CD4-positive, alpha-beta T cell treated with Interferon alpha-2 for 1 hour (primary cell): Measurements from ENCODE around the gene D2HGDH.
A peak's percentile ranks its signal among the peaks of the same experiment; 100 is the strongest.
"Not testable (repeated sequence)": the region's sequence is repeated elsewhere in the genome, so short reads cannot be mapped to it uniquely, and the experiment has no call there.

ENCODE experiments used
- DNase-seq, 2 donors: peaks; one replicate each; pipeline ENCODE4 v3.0.0-alpha.2; 2020 to 2022

Gene D2HGDH

GRCh38 chr2:241751152-241751551, 16.7 kb downstream of the D2HGDH start:
- DNase-seq = no peak

GRCh38 chr2:241751776-241752175, 17.3 kb downstream of the D2HGDH start:
- no peak for DNase-seq

GRCh38 chr2:241752253-241752652, 17.8 kb downstream of the D2HGDH start:
- no peak for DNase-seq

DNA sequence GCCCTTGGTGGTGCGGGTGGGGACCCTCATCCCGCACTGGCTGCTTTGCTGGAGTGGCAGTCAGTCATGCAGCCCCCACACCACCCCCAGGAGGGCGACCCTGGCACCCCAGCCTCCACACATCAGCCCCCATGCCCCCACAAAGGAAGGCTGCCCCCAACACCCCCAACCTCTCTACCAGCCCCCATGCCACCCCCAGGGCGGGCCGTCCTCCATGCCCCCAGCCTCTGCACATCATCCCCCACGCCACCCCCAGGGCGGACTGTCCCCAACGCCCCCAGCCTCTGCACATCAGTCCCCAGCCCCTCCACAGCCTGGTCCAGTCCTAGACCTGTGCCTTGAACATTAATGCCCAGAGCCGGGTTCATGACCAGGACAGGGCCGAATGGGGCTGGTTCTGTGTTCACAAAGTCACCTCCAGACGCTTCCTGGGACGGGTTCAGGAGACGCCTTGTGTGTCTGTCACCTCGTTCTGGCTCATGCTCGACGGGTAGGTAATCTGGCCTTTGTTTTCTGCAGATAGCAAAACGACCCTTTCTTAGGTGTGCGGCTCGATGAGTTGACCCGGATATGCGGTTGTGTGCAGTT, 18.4 kb downstream of the D2HGDH start:
- no peak for DNase-seq

DNA sequence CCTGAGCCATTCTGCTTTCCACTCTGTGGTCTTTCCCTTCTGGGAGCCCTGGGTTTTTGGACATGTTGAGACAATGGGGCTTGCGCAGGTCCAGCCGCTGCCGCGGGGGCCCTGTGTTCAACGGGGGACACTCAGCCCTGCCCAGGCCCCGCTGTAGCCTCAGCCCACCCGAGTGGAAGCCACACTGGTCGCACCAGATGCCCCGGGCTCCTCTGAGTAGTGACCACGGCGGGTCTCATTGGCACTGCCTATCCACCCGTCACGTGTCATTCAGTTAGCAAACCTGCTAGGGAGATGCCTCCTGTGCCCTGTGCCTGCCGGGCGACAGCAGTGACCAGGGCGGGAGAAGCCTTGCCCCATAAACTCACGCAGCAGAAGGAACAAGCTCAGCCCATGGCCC, 19.1 kb downstream of the D2HGDH start:
- no peak for DNase-seq

DNA sequence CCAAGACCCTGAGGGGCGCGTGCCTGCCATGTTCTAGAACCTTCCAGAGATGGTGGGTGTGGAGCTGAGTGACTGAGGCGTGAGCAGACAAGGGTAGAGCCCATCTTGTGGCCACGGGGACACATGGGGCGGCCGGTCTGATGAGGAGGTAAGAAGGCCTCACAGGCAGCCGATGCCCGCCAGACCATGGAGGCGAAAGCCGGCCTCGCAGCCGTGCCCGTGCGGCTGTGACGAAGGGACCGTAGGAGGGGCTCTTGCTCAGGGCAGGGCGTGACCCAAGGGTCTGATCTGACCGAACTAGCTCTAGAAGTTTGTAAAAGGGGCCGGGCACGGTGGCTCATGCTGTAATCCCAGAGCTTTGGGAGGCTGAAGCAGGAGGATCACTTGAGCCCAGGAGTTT, 19.6 kb downstream of the D2HGDH start:
- DNase-seq = no peak

- no peak for DNase-seq
Measured at GRCh38 chr2:241755166-241755565, 20.7 kb downstream of the D2HGDH start.

DNA sequence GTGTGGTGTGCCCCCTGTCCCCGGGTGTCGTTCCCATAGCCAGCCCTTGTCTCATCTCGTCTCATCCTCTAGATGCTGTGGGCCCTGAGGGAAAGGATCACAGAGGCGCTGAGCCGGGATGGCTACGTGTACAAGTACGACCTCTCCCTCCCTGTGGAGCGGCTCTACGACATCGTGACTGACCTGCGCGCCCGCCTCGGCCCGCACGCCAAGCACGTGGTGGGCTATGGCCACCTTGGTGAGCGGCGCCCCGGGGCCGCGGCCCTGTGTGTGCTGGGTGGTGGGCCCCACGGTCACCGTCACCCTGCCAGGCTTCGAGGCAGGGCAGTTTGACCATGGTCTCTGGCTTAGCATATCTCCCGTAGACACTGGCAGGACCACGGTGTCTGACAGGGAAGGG, 21.3 kb downstream of the D2HGDH start:
- no peak for DNase-seq

DNA sequence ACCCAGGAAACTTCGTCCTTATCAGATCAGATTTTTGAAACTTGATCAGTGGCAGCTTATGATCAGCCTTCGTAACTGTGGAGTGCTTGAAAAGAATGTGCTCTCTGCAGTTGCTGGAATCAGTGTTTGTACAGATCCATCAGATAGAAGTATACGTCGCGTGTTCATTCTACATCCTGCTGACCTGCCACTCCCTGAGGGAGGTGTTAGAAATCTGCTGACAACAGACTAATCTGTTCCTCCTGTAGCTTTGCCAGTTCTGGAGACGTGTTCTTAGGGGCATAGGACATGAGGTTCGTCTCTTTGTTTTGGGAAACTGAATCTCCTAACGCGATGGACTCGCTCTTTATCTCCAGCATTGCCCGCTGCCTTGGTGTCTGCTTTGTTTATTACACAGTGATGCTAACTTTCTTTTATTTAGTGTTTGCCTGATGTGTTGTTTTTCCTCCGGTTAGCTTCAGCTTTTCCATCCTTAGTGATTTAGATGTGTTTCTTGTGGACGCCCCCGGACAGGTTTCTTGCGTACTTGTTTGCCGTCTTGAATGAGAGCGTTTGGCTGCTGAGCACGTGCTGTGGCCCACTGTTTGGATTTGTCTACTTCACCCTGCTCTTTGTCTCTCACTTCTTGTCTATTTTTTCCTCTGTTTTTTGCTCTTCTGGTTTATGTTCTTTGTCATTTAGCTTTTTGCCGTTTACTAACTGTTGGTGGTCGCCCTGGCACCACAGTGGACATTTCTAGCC, 24.8 kb downstream of the D2HGDH start:
- DNase-seq = no peak

DNA sequence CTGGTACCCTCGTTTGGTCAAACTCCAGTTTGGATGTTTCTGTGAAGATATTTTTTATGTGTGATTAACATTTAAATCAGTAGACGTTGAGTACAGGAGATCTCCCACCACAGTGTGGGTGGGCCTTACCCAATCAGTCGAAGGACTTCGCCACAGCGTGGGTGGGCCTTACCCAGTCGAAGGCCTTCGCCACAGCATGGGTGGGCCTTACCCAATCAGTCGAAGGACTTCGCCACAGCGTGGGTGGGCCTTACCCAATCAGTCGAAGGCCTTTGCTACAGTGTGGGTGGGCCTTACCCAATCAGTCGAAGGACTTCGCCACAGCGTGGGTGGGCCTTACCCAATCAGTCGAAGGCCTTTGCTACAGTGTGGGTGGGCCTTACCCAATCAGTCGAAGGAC, 25.5 kb downstream of the D2HGDH start:
- DNase-seq = not testable (repeated sequence)

DNA sequence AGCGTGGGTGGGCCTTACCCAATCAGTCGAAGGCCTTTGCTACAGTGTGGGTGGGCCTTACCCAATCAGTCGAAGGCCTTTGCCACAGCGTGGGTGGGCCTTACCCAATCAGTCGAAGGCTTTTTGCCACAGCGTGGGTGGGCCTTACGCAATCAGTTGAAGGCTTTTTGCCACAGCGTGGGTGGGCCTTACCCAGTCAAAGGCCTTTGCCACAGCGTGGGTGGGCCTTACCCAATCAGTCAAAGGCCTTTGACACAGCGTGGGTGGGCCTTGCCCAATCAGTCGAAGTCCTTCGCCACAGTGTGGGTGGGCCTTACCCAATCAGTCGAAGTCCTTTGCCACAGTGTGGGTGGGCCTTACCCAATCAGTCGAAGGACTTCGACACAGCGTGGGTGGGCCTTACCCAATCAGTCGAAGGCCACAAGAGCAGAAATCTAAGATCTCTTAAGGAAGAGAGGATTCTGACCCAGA, 25.9 kb downstream of the D2HGDH start:
- DNase-seq = no peak

DNA sequence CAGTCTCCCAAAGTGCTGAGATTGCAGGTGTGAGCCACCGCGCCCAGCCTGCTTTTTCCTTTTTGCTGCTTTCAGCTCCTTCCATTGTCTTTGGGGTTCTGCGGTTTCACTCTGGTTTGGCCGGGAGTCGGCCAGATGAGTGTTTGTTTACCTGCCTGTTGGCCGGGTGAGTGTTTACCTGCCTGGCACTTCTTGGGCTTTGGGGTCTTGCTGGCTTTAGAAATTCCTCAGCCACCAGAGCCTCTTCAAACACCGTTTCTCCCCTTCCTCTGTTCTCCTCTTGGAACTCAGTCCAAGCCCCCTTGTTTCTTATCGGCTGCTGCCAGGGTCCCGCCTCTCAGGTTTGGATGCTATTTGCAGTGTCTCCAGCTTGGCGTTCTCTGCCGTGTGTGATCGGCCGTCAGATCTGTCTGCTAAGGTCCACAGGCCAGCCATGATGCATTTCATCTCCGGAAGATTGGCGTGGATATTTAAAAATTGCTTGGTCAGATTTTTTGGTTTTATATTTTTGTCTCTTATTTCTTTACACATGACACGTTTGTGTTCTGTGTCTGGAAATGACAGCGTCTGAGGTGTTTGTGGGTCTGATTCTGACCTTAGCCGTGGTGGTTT, 28.0 kb downstream of the D2HGDH start:
- DNase-seq = peak in 1 of 2 donors; percentile 30

- peak; percentile 69 to 86 for DNase-seq
Measured at GRCh38 chr2:241762933-241763369, 28.5 kb downstream of the D2HGDH start.

DNA sequence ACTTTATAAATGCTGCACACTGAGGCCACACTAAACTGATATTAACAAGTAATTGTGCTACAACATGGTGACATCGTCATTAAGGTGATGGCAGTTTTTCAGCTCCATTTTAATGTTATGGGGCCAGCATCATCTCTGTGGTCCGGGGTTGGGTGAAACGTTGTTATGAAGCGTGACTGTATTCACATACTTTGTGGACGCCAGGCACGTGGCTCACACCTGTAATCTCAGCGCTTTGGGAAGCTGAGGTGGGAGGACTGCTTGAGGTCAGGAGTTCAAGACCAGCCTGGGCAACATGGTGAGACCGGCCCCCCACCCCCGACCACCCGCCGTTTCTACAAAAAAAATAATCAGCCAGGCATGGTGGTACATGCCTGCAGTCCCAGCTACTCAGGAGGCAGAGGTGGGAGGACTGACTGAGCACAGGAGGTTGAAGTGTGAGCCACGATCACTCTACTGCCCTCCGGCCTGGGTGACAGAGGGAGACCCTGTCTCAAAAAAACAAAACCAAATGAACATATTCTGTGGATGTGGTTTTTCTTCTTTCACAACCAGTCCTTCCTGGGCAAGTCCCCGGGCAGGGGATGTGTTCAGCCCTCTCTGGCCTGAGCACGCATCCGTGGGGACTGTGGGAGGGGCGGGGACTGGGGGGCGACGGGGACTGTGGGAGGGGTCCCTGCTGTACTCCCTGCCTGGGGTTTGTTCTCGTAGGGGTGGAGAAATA, 29.3 kb downstream of the D2HGDH start:
- DNase-seq = peak; percentile 12 to 49

DNA sequence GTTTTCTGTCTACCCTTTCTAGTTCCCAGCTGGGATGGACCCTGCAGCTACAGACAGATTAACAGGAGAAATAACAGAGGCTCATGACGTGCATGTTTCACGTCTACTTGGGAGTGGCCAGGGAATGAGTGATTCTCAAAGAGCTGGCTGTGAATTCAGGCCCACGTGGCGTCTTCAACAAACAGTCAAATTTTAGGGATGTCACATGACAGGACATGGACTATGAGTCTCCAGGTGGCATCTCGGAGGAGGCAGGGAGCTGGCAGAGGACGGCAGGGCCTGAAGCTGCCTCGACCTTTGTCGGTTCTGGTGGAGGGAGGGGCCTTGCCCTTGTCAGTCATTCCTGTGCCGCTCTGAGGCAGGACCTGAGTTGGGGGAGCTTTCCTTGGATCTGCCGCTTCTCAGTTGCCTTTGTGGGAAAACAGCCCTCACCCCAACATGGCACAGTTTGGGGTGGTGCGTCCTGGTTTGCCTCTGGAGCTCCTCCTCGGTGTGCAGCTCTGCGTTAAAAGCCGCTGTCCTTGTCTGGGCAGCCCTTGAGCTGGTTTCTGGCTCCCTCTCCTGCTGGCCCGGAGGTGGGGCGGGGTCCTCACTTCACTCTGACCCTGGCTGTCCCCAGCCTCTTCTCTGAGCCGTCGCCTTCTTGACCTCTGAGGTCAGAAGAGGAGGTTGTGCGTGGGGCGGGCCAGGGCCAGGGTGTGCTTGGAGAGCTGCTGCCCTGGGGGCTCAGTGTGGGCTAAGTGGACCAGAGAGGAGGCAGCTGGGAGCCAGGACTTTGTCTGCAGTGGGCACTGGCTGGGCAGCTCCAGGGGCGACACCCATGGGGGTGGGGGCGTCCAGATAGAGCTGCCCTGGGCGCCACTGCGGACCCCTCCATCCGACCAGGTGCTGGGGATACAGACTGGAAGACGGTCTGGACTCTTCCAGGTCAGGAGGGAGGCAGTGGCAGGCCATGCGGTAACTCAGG, 30.1 kb downstream of the D2HGDH start:
- no peak for DNase-seq

DNA sequence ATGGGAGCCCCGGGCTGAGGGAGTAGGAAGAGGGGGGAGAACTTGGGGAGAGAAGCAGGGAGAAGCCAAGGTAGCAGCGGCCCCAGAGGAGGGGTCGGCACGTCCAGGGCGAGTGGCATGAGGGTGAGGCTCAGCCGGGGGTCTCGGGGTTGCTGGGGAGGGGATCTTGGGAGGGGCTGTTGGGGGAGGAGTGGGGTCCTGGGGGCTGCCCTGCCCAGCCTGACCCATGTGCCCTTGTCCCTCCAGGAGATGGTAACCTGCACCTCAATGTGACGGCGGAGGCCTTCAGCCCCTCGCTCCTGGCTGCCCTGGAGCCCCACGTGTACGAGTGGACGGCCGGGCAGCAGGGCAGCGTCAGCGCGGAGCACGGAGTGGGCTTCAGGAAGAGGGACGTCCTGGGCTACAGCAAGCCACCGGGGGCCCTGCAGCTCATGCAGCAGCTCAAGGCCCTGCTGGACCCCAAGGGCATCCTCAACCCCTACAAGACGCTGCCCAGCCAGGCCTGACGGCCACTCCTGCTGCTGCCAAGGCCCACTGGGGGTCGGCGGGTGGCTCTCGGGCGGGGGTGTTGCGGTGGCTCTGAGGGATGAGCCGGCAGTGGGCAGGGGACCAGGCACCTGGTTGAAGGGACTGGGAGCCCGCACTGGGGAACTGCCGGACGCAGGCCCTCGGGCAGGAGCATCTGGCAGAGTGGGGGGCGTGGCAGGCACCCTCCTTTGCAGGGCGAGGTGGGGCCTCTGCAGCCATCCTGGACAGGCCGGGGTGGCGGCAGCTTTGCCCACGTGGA, 33.2 kb downstream of the D2HGDH start:
- DNase-seq = no peak

GRCh38 chr2:241768251-241768711, 33.9 kb downstream of the D2HGDH start:
- no peak for DNase-seq

- DNase-seq = no peak
Measured at GRCh38 chr2:241768850-241769249, 34.4 kb downstream of the D2HGDH start.

DNA sequence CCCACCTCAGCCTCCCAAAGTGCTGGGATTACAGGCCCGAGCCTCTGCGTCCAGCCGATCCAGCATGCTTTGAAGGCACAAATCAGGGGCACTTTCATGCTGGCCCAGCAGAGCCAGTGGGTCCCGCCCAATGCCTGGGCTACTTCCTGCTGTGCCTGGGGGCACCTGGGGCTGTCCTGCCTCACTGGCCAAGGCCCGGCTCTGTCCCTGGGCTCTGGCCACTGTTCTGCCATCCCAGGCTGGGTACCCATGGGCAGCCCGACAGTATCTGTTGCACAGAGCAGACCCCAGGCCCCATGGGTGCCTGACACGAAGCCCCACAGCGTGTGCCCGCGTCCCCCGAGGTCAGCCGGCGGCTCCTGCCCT, 35.4 kb downstream of the D2HGDH start:
- no peak for DNase-seq

- DNase-seq = no peak
Measured at GRCh38 chr2:241770185-241770935, 35.9 kb downstream of the D2HGDH start.

- DNase-seq = no peak
Measured at GRCh38 chr2:241770936-241771285, 36.5 kb downstream of the D2HGDH start.
